Activated T-helper 17 cell treated with anti-CD3 and anti-CD28 coated beads, Interleukin-2, amount 50 U/mL, for 72 hours (primary cell): ENCODE results near the gene CTNNA3. TPM values are rescaled to one million over a fixed set of nuclear protein-coding genes. Genes with fewer than 3 reads are reported as not detected.

Experiments used
- ATAC-seq: fragments of 150-1000 bp; cut with Tn5 transposase; replicated peaks from 2 replicates; pipeline ENCODE4 v1.10.0; 2021; ENCODE audit warnings: mild to moderate bottlenecking, moderate library complexity
- H3K27ac Mint-ChIP-seq: one replicate; pipeline ENCODE4 v1.8.0; 2022; ENCODE audit warnings: mixed read lengths
- H3K27me3 Mint-ChIP-seq: one replicate; pipeline ENCODE4 v1.8.0; 2022; ENCODE audit warnings: mixed read lengths
- H3K36me3 Mint-ChIP-seq: one replicate; pipeline ENCODE4 v1.8.0; 2022; ENCODE audit warnings: low read depth, mild to moderate bottlenecking, mixed read lengths
- H3K4me1 Mint-ChIP-seq: one replicate; pipeline ENCODE4 v1.8.0; 2022; ENCODE audit warnings: mixed read lengths
- H3K4me3 Mint-ChIP-seq: one replicate; pipeline ENCODE4 v1.8.0; 2022; ENCODE audit warnings: mild to moderate bottlenecking, mixed read lengths
- H3K9me3 Mint-ChIP-seq: one replicate; pipeline ENCODE4 v1.8.0; 2022; ENCODE audit warnings: mixed read lengths
- total RNA-seq, 2 donors: library from RNA; stranded (reverse); gene quantifications; one replicate each; pipeline ENCODE4 v1.2.3, GENCODE V29; 2022

CTNNA3 gene
- total RNA-seq, 2 donors from 2014 or later: 5.7 TPM; not detected in 1

GRCh38 chr10:66888237-66888636, 807.8 kb downstream of the CTNNA3 start:
- no peaks in the 10 kb centered on the region for H3K36me3 Mint-ChIP-seq
- H3K4me3 Mint-ChIP-seq: no peak overlapping the region
- no peak for ATAC-seq
- H3K27me3 Mint-ChIP-seq: peaks cover 9% of the 10 kb centered on the region
- H3K4me1 Mint-ChIP-seq: no peaks in the 10 kb centered on the region
- no peak overlapping the region for H3K27ac Mint-ChIP-seq
- H3K9me3 Mint-ChIP-seq: no peaks in the 10 kb centered on the region

- peaks cover 9% of the 10 kb centered on the region for H3K27me3 Mint-ChIP-seq
- no peak overlapping the region for H3K4me3 Mint-ChIP-seq
- H3K36me3 Mint-ChIP-seq: no peaks in the 10 kb centered on the region
- no peaks in the 10 kb centered on the region for H3K4me1 Mint-ChIP-seq
- ATAC-seq: no peak
- no peaks in the 10 kb centered on the region for H3K9me3 Mint-ChIP-seq
- H3K27ac Mint-ChIP-seq: no peak overlapping the region
Observed at GRCh38 chr10:66886848-66887247, 809.1 kb downstream of the CTNNA3 start.

GRCh38 chr10:66882271-66882670, 813.7 kb downstream of the CTNNA3 start:
- H3K27ac Mint-ChIP-seq: no peak overlapping the region
- no peaks in the 10 kb centered on the region for H3K9me3 Mint-ChIP-seq
- ATAC-seq: no peak
- no peaks in the 10 kb centered on the region for H3K4me1 Mint-ChIP-seq
- no peaks in the 10 kb centered on the region for H3K36me3 Mint-ChIP-seq
- H3K27me3 Mint-ChIP-seq: peaks cover 3% of the 10 kb centered on the region
- H3K4me3 Mint-ChIP-seq: no peak overlapping the region

GRCh38 chr10:66881814-66882213, 814.2 kb downstream of the CTNNA3 start:
- Mint-ChIP-seq H3K4me3 (no peak overlapping the region), H3K9me3 (no peaks in the 10 kb centered on the region)

GRCh38 chr10:66880826-66881225, 815.2 kb downstream of the CTNNA3 start:
- ATAC-seq: no peak
- H3K36me3 Mint-ChIP-seq: no peaks in the 10 kb centered on the region
- H3K9me3 Mint-ChIP-seq: no peaks in the 10 kb centered on the region
- no peak overlapping the region for H3K4me3 Mint-ChIP-seq
- peaks cover 2% of the 10 kb centered on the region for H3K27me3 Mint-ChIP-seq
- no peak overlapping the region for H3K27ac Mint-ChIP-seq
- H3K4me1 Mint-ChIP-seq: no peaks in the 10 kb centered on the region

More at GRCh38 chr10:66881814-66882213, 814.2 kb downstream of the CTNNA3 start:
- Mint-ChIP-seq H3K4me1 (no peaks in the 10 kb centered on the region), H3K27ac (no peak overlapping the region), H3K36me3 (no peaks in the 10 kb centered on the region), H3K27me3 (peaks cover 3% of the 10 kb centered on the region)
- no peak for ATAC-seq

GRCh38 chr10:66880292-66880691, 815.7 kb downstream of the CTNNA3 start:
- H3K4me1 Mint-ChIP-seq: no peaks in the 10 kb centered on the region
- no peak for ATAC-seq
- no peak overlapping the region for H3K4me3 Mint-ChIP-seq
- no peaks in the 10 kb centered on the region for H3K36me3 Mint-ChIP-seq
- no peaks in the 10 kb centered on the region for H3K9me3 Mint-ChIP-seq
- no peaks in the 10 kb centered on the region for H3K27me3 Mint-ChIP-seq
- H3K27ac Mint-ChIP-seq: no peak overlapping the region

- ATAC-seq: no peak
- Mint-ChIP-seq H3K36me3 (no peaks in the 10 kb centered on the region), H3K27ac (no peak overlapping the region), H3K27me3 (no peaks in the 10 kb centered on the region), H3K9me3 (no peaks in the 10 kb centered on the region), H3K4me1 (no peaks in the 10 kb centered on the region), H3K4me3 (no peak overlapping the region)
Observed at GRCh38 chr10:66877361-66877760, 818.6 kb downstream of the CTNNA3 start.

GRCh38 chr10:66869635-66870034, 826.4 kb downstream of the CTNNA3 start:
- no peaks in the 10 kb centered on the region for H3K27me3 Mint-ChIP-seq
- no peak overlapping the region for H3K27ac Mint-ChIP-seq
- ATAC-seq: no peak
- no peaks in the 10 kb centered on the region for H3K36me3 Mint-ChIP-seq
- H3K4me3 Mint-ChIP-seq: no peak overlapping the region
- no peaks in the 10 kb centered on the region for H3K9me3 Mint-ChIP-seq
- no peaks in the 10 kb centered on the region for H3K4me1 Mint-ChIP-seq

- ATAC-seq: no peak
- no peaks in the 10 kb centered on the region for H3K36me3 Mint-ChIP-seq
- H3K4me1 Mint-ChIP-seq: no peaks in the 10 kb centered on the region
- H3K27ac Mint-ChIP-seq: no peak overlapping the region
- H3K4me3 Mint-ChIP-seq: no peak overlapping the region
- no peaks in the 10 kb centered on the region for H3K9me3 Mint-ChIP-seq
- H3K27me3 Mint-ChIP-seq: no peaks in the 10 kb centered on the region
Observed at GRCh38 chr10:66862687-66863258, 833.2 kb downstream of the CTNNA3 start.

- H3K9me3 Mint-ChIP-seq: no peaks in the 10 kb centered on the region
- no peak overlapping the region for H3K4me3 Mint-ChIP-seq
- no peaks in the 10 kb centered on the region for H3K27me3 Mint-ChIP-seq
- no peak overlapping the region for H3K27ac Mint-ChIP-seq
- no peak for ATAC-seq
- H3K4me1 Mint-ChIP-seq: no peaks in the 10 kb centered on the region
- H3K36me3 Mint-ChIP-seq: no peaks in the 10 kb centered on the region
Observed at GRCh38 chr10:66860376-66860945, 835.5 kb downstream of the CTNNA3 start.

- Mint-ChIP-seq H3K9me3 (no peaks in the 10 kb centered on the region), H3K36me3 (no peaks in the 10 kb centered on the region), H3K27me3 (peaks cover 6% of the 10 kb centered on the region), H3K4me3 (no peak overlapping the region), H3K27ac (no peak overlapping the region), H3K4me1 (no peaks in the 10 kb centered on the region)
- ATAC-seq: no peak
Observed at GRCh38 chr10:66852811-66853210, 843.2 kb downstream of the CTNNA3 start.

- H3K9me3 Mint-ChIP-seq: no peaks in the 10 kb centered on the region
- H3K36me3 Mint-ChIP-seq: no peaks in the 10 kb centered on the region
- H3K27ac Mint-ChIP-seq: no peak overlapping the region
- H3K4me1 Mint-ChIP-seq: no peaks in the 10 kb centered on the region
- no peak for ATAC-seq
- H3K27me3 Mint-ChIP-seq: peaks cover 4% of the 10 kb centered on the region
- H3K4me3 Mint-ChIP-seq: no peak overlapping the region
Observed at GRCh38 chr10:66848856-66849255, 847.1 kb downstream of the CTNNA3 start.

GRCh38 chr10:66844176-66844942, 851.6 kb downstream of the CTNNA3 start:
- Mint-ChIP-seq H3K4me1 (no peaks in the 10 kb centered on the region), H3K9me3 (peaks cover 4% of the 10 kb centered on the region), H3K36me3 (no peaks in the 10 kb centered on the region), H3K27ac (no peak overlapping the region), H3K4me3 (no peak overlapping the region), H3K27me3 (peaks cover 11% of the 10 kb centered on the region)
- no peak for ATAC-seq

GRCh38 chr10:66843396-66843795, 852.6 kb downstream of the CTNNA3 start:
- no peak for ATAC-seq
- H3K36me3 Mint-ChIP-seq: no peaks in the 10 kb centered on the region
- peaks cover 4% of the 10 kb centered on the region for H3K9me3 Mint-ChIP-seq
- H3K27me3 Mint-ChIP-seq: peaks cover 11% of the 10 kb centered on the region
- H3K27ac Mint-ChIP-seq: no peak overlapping the region
- no peaks in the 10 kb centered on the region for H3K4me1 Mint-ChIP-seq
- no peak overlapping the region for H3K4me3 Mint-ChIP-seq

GRCh38 chr10:66842867-66843266, 853.1 kb downstream of the CTNNA3 start:
- Mint-ChIP-seq H3K4me3 (no peak overlapping the region), H3K27me3 (peaks cover 9% of the 10 kb centered on the region), H3K36me3 (no peaks in the 10 kb centered on the region), H3K4me1 (no peaks in the 10 kb centered on the region), H3K9me3 (peaks cover 4% of the 10 kb centered on the region), H3K27ac (no peak overlapping the region)
- no peak for ATAC-seq
